ENCODE results near the gene GOLGA6L7. TPM values are rescaled to one million over a fixed set of nuclear protein-coding genes. Genes with fewer than 3 reads are reported as not detected.

Gene GOLGA6L7
- total and polyA plus RNA-seq, 3 donors from 2014 or later: 4.3 to 15.7 (median 13.6) TPM

GRCh38 chr15:28876845-28877185 lies 28.4 kb upstream of the GOLGA6L7 start:
- intact Hi-C loops (cut with DNase I; ENCODE audit: low total_unique reads): no loop called here
- WGBS, 2 donors: 87 to 91% methylated on average over 3 to 8 of the region's 8 CpGs
- TF ChIP-seq POLR2A (IDR thresholded peaks at IDR 0.05) (no peak), CTCF (IDR thresholded peaks at IDR 0.05) (no peak)
- H3K27me3 ChIP-seq: no peaks in the 10 kb centered on the region
- no peak overlapping the region for H3K27ac ChIP-seq
- DNase-seq: no peak
- no peaks in the 10 kb centered on the region for H3K36me3 ChIP-seq (ENCODE audit: low read depth, missing control alignments)
- H3K4me3 ChIP-seq: no peak overlapping the region
- no peaks in the 10 kb centered on the region for H3K4me1 ChIP-seq
- no peaks in the 10 kb centered on the region for H3K9me3 ChIP-seq

GRCh38 chr15:28876131-28876844 lies 27.8 kb upstream of the GOLGA6L7 start:
- 80% methylated on average over 10 to 14 of the region's 14 CpGs for WGBS, 2 donors
- no peak for DNase-seq
- intact Hi-C loops (cut with DNase I; ENCODE audit: low total_unique reads): no loop called here
- TF ChIP-seq POLR2A (IDR thresholded peaks at IDR 0.05) (no peak), CTCF (IDR thresholded peaks at IDR 0.05) (no peak)
- no peaks in the 10 kb centered on the region for H3K9me3 ChIP-seq
- H3K4me3 ChIP-seq: no peak overlapping the region
- no peaks in the 10 kb centered on the region for H3K4me1 ChIP-seq
- no peaks in the 10 kb centered on the region for H3K27me3 ChIP-seq
- no peaks in the 10 kb centered on the region for H3K36me3 ChIP-seq (ENCODE audit: low read depth, missing control alignments)
- H3K27ac ChIP-seq: no peak overlapping the region

GRCh38 chr15:28875461-28876000 lies 27.1 kb upstream of the GOLGA6L7 start:
- no peak overlapping the region for H3K4me3 ChIP-seq
- no peaks in the 10 kb centered on the region for H3K9me3 ChIP-seq
- H3K4me1 ChIP-seq: no peaks in the 10 kb centered on the region
- intact Hi-C loops (cut with DNase I; ENCODE audit: low total_unique reads): no loop called here
- H3K27ac ChIP-seq: no peak overlapping the region
- H3K36me3 ChIP-seq (ENCODE audit: low read depth, missing control alignments): no peaks in the 10 kb centered on the region
- TF ChIP-seq CTCF (IDR thresholded peaks at IDR 0.05): no peak
- no peak for TF ChIP-seq POLR2A (IDR thresholded peaks at IDR 0.05)
- H3K27me3 ChIP-seq: no peaks in the 10 kb centered on the region
- DNase-seq: no peak
- 79 to 83% methylated on average over 2 to 4 of the region's 4 CpGs for WGBS, 2 donors

- H3K36me3 ChIP-seq (ENCODE audit: low read depth, missing control alignments): no peaks in the 10 kb centered on the region
- intact Hi-C loops (cut with DNase I; ENCODE audit: low total_unique reads): no loop called here
- TF ChIP-seq CTCF (IDR thresholded peaks at IDR 0.05): no peak
- no peak for TF ChIP-seq POLR2A (IDR thresholded peaks at IDR 0.05)
- 64 to 68% methylated on average over 7 to 10 of the region's 10 CpGs for WGBS, 2 donors
- no peaks in the 10 kb centered on the region for H3K27me3 ChIP-seq
- no peaks in the 10 kb centered on the region for H3K9me3 ChIP-seq
- no peak overlapping the region for H3K4me3 ChIP-seq
- no peak overlapping the region for H3K27ac ChIP-seq
- H3K4me1 ChIP-seq: no peaks in the 10 kb centered on the region
- DNase-seq: no peak
These were observed 25.2 kb upstream of the GOLGA6L7 start for GRCh38 chr15:28873585-28874190.

Measured in testis (tissue), 3 donors.